ENCODE results near the gene HDAC8. TPM values are rescaled to one million over a fixed set of nuclear protein-coding genes. Genes with fewer than 3 reads are reported as not detected.
"Not testable (repeated sequence)": the region's sequence is repeated elsewhere in the genome, so short reads cannot be mapped to it uniquely, and the experiment has no call there.

HDAC8 gene
- total RNA-seq, 2 donors from 2014 or later = 14.6 to 19.2 TPM

- DNase-seq (no peak), ATAC-seq (peak; percentile 49 to 68)
- intact Hi-C loops (cut with DNase I) = loop anchor here in 1 of 2 donors (5.0 kb wide), 2 partner anchors 243 to 293 kb away; no protein-coding TSS in a partner anchor
Measured at GRCh38 chrX:72540318-72540717, 32.3 kb downstream of the HDAC8 start.

GRCh38 chrX:72539822-72540221, 32.8 kb downstream of the HDAC8 start:
- intact Hi-C loops (cut with DNase I) = loop anchor here in 1 of 2 donors (5.0 kb wide), 2 partner anchors 243 to 293 kb away; no protein-coding TSS in a partner anchor
- ATAC-seq (no peak), DNase-seq (no peak)

- DNase-seq (no peak), ATAC-seq (peak; percentile 71 to 82)
- intact Hi-C loops (cut with DNase I) = no loop called here
Measured at GRCh38 chrX:72536542-72536941, 36.1 kb downstream of the HDAC8 start.

- ATAC-seq = no peak
- no peak for DNase-seq
- intact Hi-C loops (cut with DNase I) = no loop called here
Measured at GRCh38 chrX:72532366-72532765, 40.3 kb downstream of the HDAC8 start.

GRCh38 chrX:72526534-72527508, 45.8 kb downstream of the HDAC8 start:
- intact Hi-C loops (cut with DNase I) = no loop called here
- no peak for DNase-seq
- peak in 1 of 2 donors; percentile 73 for ATAC-seq

DNA sequence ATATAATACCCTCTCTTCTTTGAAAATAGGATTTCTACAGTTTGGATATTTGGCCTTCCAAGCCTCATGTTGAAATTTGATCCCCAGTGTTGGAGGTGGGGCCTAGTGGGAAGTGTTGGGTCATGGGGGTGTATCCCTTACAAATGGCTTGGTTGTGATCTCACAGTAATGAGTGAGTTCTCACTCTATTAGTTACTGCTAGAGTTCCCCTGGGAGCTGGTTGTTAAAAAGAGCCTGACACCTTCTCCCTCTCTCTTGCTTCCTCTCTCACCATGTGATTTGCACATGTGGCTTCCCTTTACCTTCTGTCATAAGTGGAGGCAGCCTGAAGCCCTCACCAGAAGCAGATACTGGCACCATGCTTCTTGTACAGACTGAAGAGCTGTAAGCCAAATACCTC, 73.9 kb downstream of the HDAC8 start:
- intact Hi-C loops (cut with DNase I) = no loop called here
- ATAC-seq = no peak
- DNase-seq = no peak

DNA sequence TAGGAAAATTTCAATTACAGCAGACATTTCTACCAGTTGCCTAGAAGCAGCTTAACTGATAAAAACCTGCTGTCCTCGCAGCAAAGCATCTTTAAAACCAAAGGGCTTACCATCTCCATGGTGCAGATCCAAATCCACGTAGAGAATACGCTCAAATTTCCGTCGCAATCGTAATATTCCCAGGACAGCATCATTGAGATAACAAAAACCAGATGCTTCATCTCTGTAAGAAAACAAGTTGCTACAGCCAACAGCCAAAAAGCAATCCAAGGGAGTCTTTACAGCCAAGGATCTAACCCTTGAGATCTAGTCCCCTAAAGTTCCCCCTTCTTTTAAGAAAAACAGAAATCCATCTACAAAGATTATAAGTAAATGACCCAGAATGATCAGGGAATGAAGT, 77.6 kb downstream of the HDAC8 start:
- ATAC-seq (peak in 1 of 2 donors; percentile 38), DNase-seq (no peak)
- intact Hi-C loops (cut with DNase I) = no loop called here

DNA sequence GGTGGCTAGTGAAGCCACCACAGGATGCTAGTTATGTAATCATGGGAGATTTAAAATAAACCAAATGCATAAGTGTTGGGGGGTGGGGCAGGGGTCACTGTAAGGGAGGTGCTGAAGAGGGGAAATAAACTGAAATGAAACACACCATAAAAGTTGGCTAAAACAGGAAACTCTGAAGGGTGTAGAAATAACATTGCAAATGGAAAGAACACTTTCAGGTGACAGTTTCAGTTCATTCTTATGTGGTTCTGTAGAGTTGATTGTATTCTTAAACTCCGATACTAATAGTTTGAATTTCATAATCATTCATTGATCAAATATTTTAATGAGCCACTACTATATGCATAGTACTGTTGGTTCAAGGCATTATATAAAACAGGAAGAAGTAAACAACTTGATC, 80.1 kb downstream of the HDAC8 start:
- ATAC-seq = no peak
- intact Hi-C loops (cut with DNase I) = no loop called here
- no peak for DNase-seq

- intact Hi-C loops (cut with DNase I); DNase-seq; ATAC-seq: not testable (repeated sequence)
Measured at GRCh38 chrX:72490221-72490620, 82.4 kb downstream of the HDAC8 start.

GRCh38 chrX:72487661-72488060, 85.0 kb downstream of the HDAC8 start:
- intact Hi-C loops (cut with DNase I) = no loop called here
- no peak for DNase-seq
- no peak for ATAC-seq

- ATAC-seq (no peak), DNase-seq (no peak)
- intact Hi-C loops (cut with DNase I) = no loop called here
Measured at GRCh38 chrX:72479324-72480274, 93.0 kb downstream of the HDAC8 start.

DNA sequence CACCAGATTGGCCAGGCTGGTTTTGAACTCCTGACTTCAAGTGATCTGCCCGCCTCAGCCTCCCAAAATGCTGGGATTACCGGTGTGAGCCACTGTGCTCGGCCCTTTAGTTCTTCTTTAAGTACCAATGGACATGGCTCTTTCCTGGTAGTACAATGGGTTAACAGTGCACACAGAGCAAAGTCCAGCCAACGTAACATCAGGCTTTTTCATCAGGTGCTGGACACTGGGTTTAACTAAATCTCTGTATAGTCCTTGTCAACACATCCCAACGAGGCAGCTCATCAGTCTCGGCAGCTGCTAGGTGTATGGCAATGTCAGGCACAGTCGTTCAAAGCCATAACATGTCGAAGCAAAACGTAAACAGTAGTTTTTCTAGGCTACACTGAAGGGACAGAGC, 93.8 kb downstream of the HDAC8 start:
- ATAC-seq = no peak

GRCh38 chrX:72478351-72478750, 94.3 kb downstream of the HDAC8 start:
- intact Hi-C loops (cut with DNase I) = no loop called here
- DNase-seq (no peak), ATAC-seq (peak in 1 of 2 donors; percentile 55)

More for the DNA sequence above, 93.8 kb downstream of the HDAC8 start:
- intact Hi-C loops (cut with DNase I) = no loop called here
- no peak for DNase-seq

DNA sequence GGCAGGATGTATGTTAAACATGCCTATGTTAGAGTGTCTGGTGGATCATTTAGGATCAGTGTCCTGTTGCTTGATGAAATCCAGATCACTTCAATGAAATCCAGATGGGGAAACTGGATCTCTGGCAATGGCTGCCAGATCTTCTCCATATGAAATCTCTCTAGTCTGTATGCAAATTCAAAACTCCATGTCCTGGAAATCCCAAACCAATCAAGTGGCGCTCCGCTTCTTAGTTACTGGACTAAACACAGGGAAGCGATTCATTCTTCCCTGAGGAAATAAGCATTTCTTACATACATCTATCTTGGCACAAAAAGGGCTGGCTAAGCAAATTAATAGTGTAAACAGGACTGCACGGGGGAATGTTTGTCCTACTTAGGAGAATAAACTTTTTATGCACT, 94.9 kb downstream of the HDAC8 start:
- intact Hi-C loops (cut with DNase I) = no loop called here
- DNase-seq = no peak
- ATAC-seq = no peak

DNA sequence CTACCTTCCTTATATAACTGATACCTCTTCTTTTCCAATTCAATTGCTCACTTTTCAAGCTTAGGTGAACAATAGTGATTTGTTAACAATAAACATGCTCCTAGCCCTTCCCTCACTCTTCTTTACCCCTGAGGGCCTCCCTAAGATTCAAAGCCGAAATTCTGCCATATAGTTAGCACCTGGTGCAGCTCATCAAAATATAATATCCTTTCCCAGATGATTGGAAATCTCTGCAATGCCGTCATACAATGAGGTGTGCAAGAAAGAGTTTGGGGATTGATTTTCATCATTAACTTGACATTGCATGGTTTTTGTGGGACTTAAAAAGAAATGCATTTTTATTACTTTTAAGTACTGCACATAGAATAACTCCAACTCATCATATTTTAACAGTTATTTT, 95.3 kb downstream of the HDAC8 start:
- DNase-seq (no peak), ATAC-seq (no peak)
- intact Hi-C loops (cut with DNase I) = no loop called here

DNA sequence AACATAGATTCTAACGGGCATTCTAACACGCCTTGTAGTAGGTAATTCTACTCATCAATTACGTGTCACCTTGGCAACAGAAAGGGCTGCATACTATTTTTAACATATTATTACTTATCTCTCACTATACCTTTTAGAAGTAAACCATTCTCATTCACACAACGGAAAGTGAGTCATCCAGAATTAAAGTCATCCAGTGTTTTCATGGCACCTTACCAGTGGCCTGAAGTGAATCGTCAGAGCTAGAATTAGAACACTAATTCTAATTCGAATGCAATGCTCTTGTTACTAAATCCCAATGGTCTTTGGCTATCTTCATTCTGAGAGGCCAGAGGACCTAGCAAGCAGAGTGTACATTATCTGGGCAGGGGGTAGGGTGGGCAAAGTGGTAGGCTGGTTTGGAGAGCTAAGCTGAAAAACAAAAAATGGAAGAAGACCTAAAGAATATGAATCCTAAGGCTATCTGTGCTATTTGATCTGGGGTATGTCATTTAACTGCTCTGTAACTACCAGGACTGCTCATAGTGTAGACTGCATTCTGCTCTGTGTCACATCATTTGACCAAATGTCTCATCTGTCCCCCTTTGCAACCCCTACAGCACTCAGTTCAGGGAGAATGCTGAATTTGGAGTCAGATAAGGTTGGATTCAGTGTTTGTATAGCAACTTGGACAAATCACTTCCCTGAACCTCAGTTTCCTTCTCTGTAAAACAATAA, 96.5 kb downstream of the HDAC8 start:
- intact Hi-C loops (cut with DNase I) = no loop called here
- DNase-seq (no peak), ATAC-seq (no peak)

DNA sequence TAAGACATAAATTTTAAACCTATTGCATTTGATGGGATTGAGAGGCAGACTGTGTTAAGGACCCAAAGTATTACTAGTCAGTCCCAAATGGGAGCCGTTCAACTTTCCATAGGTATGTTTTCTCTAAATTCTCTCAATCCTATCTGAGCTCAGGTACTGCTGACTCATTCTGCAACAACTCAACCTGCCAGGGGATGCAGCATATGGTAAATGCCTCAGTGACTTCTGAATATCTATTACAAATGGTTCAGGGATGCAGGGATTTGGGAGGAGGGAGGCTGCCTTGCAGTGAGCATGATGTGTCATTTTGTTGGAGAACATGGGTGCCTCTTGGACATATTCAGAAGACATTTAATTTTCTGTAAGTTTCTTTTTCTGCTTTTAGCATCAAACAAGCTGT, 97.3 kb downstream of the HDAC8 start:
- DNase-seq (no peak), ATAC-seq (no peak)
- intact Hi-C loops (cut with DNase I) = no loop called here

DNA sequence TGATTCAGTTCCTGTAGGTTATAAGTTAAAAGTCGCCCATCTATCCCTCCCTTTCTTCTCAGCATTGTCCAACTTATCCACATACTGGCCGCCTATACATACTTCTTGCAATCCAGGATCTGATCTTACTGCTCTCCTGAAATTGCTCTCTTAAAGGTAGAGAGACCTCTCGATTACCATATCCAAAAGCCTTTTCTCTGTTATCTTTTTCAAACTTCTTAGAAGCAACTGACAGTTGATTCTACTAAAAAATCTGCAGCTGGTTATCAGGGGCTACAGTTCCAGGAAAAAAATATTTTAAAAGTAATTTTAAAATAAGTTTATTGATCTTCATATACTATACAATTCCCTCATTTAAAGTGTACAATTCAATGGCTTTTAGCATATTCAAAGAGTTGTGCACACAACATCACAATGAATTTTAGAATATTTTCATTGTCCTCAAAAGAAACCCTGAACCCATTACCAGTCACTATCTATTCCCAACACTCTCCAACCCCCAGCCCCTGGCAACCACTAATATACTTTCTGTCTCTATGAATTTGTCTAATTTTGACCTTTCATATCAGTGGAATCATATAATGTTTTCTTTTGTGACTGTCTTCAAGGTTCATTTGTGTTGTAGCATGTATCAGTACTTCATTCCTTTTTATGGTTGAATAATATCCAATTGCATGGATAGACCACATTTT, 102.0 kb downstream of the HDAC8 start:
- ATAC-seq (no peak), DNase-seq (no peak)
- intact Hi-C loops (cut with DNase I) = no loop called here

DNA sequence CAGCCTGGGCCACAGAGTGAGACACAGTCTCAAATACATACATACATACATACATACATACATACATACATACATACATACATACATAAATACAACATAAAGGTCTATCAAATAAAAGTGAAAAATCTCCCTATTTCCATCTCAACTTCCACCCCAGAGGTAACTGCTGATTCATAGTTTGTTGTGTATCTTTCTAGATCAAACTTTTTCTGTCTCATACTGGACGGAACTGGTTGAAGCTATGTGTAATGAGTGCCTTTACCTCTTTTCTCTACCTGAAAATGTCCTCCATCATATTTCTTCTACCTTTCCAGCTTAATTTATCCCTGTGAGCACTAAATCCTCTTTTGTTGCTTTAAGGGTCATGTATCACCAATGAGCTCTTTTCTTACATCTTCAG, 102.5 kb downstream of the HDAC8 start:
- no peak for DNase-seq
- intact Hi-C loops (cut with DNase I) = no loop called here
- no peak for ATAC-seq

Data from left cardiac atrium (tissue), 4 donors.